CD4-positive, alpha-beta T cell treated with Interleukin-4 for 4 hours (primary cell): Measurements from ENCODE around the gene RAPGEF2.
"Not testable (repeated sequence)": the region's sequence is repeated elsewhere in the genome, so short reads cannot be mapped to it uniquely, and the experiment has no call there.

Experiments used
- DNase-seq: peaks from one replicate; pipeline ENCODE4 v3.0.0-alpha.2; 2020

Gene RAPGEF2

DNA sequence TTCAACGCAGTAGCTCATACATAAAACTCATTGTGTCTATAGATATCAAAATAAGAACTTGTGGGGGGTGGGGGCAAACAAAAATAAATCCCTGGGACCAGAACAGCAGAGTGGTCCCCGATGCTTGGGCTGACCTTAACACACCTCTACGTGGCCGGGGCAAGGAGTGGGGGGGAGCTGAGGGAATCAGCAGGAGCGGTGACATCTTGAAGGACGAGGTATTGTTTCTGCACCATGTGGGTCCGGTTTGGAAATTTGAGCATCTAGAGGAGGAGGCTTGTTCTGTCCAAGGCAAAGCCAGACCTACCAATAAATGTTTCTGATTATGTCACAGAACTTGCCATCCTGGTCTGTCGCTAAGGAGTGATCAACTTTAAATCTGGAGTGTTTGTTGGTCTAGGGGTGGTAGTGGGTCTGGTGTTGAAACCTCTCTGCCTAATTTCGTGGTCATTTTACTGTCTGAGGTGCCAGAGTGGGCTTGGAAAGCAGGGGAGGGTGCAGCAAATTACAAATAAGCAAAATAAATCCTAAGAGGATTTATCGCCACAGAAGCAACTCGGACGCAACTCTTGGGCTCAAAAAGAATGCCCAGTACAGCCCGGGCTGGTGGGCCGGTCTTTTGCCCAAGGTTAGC is 774 bp upstream of the RAPGEF2 start:
- no peak for DNase-seq

DNA sequence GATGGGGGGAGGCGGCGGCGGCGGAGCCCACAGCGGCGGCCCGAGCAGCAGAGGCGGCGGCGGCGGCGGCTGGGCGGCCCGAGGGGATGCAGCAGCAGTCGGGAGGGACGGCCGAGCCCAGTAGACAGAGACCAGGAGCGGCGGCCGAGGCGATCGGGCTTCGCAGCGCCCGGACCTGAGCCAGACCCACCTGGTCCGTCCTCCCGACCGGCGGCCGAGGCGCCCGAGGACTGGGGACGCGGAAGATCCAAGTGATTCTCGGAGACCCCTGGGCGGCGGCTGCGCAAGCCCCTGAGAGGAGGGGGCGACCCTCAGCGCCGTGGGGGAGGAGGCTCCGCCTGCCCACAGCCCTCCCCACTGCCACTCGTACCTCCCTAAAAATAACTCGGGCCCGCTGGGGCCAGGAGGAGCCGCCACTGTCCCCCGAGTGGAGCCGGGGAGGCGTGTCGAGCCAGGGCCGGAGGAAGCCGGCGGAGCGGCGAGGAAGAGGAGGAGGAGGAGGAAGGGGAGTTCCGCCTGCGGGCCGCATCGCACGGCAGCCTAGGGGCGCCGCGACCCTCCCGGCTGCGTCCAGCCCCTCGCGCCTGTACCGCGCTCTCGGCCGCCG is 608 bp downstream of the RAPGEF2 start:
- peak; percentile 13 for DNase-seq

DNA sequence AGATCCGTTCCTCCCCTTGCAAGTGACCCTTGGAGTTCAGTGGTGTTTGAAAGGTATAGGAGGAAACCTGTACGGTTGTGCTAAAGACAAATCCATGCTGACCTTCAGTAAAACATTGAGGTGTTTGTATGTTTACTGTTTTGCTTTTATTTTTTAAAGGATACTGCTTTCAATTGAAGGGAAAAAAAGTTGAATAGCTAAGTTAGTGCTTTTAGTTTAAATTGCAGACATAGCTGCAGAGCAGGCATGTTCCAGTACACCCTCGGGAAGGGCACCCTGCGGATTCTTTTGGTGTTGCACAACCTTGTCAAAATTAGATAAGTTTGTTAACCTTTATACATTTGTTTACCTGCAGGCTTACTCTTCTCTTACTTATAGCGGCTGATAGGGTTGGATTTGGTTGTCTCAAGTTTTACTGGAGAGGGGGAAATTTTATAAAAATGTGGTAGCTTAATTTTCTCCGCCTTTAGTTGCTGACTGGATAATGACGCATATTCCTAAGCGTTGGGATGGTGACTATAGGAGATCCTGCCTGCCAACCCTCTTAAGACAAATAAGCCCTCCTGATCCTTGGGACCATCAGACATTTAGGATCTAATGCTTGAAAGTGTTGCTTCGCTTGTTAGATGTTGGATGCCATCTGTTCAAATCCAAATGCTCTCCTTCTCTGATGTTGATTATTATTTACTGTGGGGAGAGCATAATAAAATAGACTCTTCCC is 2.0 kb downstream of the RAPGEF2 start:
- DNase-seq, result no peak

DNA sequence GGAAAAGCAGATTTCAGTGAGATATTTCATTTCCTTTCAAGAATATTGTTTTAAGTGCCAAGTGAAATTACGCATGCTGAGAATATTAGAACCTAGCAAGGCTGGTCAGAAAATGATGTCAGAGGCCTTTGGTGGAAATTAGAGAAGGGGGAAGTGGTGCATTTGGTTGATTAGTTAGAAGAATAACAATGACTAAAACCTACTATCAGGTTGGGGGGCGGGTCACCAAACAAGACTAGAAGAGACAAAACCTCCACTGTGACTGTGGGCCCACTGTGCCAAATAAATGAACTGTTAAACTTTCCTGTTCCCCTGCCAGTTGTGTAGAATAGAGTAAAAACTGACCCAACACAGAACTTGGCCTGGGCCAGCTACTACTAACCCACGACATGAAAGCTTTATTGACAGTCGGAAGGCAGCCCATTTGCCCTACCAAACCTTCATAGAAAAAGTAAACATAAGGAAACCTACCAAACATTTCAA is 2.9 kb downstream of the RAPGEF2 start:
- DNase-seq, result peak; percentile 20

DNA sequence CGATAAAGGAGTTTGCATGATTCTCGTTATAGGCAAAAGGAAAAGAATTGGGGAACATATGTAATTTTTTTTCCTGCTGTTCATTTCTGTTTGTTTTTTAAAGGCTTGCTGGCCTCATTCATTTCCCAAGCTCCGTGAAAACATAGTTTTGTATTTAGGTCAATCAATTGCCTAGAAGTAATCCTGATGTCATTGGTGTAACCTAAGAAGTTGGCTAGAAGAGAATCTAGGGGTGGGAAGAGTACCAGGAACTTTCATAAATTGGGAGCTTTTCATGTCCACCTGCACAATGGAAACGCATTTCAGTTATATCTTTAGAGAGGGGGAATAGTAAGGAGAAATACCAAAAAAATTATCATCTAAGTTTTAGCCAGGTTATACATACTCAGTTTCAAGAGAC is 3.8 kb downstream of the RAPGEF2 start:
- DNase-seq, result no peak

DNA sequence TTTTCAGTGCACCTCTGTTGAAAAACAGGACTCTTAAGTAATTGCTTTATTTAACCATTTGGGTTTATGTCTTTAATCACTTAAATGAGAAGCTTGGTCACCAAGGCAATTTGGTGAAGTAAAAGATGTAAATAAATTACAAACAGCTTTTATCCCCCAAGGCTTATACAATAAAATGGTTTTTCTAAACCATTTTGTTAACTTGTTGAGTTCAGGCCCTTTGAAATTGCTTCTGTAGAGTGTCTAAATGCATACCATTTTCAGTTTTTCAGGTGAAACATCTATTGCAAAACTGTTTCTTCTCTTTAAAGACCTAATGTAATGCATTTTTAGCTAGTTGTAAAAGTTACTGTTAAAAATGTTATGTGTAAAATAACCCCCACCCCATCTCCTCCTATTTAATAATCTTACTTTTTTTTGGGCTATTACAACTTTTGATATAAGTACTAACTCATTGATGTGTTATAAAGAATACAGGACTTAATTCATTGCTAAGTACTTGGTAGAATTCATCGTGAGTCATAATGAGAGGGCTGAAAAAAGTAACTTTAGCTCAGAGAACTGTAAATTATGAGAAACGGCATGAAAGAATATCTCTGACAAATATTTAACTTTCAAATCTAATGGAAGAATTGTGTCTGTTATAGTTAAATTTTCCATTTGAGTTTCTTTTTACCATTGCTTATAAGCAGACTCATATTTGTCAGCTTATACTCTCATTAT is 4.5 kb downstream of the RAPGEF2 start:
- no peak for DNase-seq

DNA sequence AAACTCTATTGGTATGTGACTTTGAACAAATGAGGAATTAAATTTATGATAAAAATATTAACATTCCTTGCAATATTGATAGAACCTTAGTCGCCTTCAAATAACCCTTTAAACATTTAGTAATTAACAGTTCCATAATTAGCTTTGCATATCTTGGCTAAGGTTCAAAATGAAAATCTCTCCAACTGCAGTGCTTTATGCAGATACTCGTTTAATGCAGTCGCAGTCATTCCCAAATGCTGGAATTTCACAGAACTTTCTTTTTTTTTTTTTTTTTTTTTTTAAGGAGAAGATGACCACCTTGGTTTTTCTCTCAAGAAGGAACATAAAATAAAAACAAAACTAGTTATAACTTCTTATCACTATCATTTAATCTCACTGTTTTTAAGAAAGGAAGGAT is 5.2 kb downstream of the RAPGEF2 start:
- DNase-seq, result no peak

DNA sequence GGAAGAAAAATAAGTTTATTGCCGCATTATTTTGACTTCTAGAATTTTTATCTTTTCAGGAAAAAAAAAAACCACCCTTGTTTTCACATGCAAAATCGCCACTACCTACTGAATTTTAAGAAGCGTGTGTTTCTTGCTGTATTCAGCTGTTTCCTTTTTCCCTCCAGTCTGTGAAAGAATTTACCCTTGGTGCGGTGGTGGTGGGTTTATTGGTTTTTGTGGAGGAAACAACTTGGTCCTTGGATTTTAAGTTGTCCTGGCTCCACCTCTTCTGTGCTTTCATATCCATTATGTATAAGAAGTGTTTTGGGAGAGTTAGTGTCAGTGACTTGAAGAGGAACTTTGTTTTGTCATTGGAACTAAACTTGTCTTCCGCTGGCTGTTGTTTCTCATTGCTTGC is 8.1 kb downstream of the RAPGEF2 start:
- no peak for DNase-seq

DNA sequence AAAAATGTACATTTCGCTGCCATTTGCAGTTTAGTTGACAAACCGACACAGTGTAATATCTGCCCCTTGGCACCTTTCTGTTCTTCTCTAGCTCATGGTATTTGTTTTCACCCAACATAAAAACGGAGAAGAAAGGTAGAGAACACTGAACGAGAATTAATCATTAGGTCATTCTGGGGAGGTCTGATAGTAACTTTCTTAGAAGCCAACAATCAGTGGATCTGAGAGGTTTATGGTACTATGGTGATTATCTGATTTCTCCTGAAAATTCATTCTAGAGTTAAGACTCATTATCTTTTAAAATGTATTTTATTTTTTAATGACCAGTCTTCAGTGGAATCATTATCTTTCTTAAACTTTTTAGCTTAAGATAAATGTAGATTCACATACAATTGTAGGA is 8.5 kb downstream of the RAPGEF2 start:
- DNase-seq, result no peak

DNA sequence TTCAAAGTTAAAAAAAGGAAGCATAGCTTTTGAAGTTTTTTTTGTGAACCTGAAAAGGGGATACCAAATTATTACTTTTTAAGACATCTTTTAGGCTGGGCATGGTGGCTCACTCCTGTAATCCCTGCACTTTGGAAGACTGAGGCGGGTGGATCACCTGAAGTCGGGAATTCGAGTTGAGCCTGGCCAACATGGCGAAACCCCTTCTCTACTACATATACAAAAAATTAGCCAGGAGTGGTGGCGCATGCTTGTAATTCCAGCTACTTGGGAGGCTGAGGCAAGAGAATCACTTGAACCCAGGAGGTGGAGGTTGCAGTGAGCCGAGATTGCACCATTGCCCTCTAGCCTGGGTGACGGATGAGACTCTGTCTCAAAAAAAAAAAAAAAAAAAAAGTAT is 10.5 kb downstream of the RAPGEF2 start:
- DNase-seq, result not testable (repeated sequence)

DNA sequence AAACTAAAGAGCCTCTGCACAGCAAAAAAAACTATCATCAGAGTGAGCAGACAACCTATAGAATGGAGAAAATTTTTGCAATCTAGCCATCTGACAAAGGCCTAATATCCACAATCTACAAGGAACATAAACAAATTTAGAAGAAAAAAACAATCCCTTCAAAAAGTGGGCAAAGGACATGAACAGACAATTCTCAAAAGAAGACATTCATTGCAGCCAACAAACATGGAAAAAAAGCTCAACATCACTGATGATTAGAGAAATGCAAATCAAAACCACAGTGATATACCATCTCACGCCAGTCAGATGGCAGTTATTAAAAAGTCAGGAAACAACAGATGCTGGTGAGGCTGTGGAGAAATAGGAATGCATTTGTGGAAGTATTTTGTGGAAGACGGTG is 13.2 kb downstream of the RAPGEF2 start:
- DNase-seq, result not testable (repeated sequence)

DNA sequence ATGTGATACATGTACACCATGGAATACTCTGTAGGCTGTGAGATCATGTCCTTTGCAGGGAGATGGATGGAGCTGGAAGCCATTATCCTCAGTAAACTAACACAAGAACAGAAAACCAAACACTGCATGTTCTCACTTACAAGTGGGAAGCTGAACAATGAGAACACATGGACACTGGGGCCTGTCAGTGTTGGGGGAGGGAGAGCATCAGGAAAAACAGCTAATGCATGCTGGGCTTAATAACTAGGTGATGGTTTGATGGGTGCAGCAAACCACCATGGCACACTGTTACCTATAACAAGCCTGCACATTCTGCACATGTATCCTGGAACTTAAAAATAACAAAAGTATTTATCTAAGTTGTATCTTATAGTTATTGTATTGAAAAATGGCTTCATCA is 13.8 kb downstream of the RAPGEF2 start:
- not testable (repeated sequence) for DNase-seq

DNA sequence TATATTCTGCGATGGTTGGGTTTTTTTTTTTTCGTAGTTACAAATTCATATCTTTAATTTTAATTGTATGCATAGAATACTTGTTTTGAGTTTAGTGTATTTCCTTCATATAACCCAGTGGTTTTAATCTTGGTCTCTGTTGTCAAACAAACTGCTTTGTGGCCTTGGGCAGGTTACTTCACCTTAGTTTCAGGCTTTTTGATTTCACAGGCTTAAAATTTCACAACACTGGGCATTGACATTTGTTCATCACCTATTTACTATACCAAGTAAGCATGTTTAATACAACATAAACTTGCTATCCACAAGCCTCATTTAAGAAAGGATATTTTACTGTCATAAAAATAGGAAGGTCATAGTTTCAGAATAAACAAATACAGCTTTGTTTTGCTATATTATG is 14.7 kb downstream of the RAPGEF2 start:
- no peak for DNase-seq

DNA sequence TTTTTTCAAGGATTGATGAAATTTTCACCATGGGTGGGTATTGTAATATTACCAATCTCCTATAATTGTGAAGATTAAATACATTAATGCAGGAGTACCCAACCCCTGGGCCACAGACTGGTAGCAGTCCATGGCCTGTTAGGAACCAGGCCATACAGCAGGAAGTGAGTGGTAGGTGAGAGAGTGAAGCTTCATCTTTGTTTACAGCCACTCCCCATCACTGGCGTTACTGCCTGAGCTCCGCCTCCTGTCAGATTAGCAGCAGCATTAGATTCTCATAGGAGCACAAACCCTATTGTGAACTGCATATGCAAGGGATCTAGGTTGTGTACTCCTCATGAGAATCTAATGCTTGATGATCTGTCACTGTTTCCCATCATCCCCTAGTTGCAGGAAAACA is 15.1 kb downstream of the RAPGEF2 start:
- DNase-seq, result peak; percentile 17

DNA sequence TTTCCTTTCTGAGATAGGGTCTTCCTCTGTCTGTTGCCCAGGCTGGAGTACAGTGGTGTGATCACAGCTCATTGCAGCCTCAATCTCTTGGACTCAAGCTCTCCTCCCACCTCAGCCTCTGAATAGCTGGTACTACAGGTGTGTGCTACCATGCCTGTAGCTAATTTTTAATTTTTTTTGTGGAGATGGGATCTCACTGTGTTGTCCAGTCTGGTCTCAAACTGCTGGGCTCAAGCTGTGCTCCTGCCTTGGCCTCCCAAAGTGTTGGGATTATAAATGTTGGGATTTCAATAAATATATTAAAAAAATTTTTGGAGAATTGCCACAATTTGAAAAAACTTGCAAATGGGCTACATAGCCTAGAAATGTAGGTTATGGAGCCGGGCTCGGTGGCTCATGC is 18.5 kb downstream of the RAPGEF2 start:
- no peak for DNase-seq

DNA sequence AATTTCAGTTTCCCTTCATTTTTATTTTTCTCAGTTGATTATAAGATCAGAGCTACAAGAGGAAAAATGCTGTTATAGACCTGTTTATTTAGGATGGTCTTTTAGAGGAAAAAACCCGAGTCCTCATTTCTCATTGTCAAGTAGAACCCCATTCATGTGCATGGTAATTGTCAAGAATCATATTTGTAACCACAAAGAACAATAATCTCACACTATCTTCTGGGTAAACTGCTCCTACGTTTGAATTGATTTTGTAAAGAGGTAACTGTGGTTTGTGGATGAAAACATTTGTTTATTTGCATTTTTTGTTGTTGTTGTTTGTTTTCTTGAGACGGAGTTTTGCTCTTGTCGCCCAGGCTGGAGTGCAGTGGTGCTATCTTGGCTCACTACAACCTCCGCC is 23.8 kb downstream of the RAPGEF2 start:
- DNase-seq, result no peak

DNA sequence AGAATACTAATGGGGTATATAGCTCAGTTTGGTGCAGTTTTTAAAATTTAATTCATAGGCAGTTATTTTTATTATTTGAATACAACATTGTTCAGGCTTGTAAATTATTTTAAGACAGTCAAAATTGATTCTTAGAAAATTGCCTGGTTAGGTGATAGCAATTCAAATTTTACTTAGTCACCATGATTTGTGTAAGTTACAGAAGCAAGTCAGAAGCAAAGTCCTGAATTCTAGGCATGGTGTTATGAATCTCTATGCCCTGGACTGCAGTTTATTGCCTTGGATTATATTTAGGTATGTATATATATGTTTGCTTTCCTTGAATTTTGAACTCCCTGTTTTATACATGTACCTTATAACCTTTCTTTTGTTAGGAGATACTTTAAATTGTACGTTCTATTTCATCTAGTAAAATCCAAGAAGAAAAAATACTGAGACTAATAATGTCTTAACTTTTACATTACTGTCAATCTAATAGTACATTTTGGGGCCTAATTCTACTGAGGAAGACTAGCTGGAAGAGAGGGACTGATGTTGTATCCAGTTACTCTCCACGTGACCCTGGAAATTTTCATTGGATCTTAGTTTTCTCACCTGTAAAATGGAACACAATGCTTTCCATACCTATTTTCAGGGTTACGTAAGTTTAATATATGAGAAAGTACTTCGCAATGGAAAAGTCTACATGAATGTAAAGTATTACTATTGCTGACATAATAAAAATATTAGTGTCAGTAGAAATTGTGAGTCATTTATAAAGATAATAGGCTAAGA is 25.1 kb downstream of the RAPGEF2 start:
- DNase-seq, result no peak

DNA sequence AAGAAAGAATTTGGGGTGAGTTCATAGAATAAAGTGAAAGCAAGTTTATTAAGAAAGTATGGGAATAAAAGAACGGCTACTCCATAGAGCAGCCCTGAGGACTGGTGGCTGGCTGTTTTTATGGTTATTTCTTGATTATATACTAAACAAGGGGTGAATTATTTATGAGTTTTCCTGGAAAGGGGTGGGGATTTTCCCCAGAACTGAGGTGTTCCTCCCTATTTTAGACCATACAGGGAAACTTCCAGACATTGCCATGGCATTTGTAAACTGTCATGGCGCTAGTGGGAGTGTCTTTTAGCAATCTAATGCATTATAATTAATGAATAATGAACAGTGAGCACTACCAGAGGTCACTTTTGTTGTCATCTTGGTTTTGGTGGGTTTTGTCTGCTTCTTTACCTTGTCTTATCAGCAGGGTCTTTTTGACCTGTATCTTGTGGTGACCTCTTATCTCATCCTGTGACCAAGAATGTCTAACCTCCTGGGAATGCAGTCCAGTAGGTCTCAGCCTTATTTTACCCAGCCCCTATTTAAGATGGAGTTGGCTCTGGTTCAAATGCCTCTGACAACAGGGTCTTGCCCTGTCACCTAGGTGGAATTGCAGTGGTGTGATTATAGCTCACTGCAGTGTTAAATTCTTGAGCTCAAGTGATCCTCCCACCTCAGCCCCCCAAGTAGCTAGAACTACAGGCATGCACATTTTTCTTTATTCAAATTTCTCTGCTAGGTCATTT is 27.1 kb downstream of the RAPGEF2 start:
- DNase-seq, result no peak

DNA sequence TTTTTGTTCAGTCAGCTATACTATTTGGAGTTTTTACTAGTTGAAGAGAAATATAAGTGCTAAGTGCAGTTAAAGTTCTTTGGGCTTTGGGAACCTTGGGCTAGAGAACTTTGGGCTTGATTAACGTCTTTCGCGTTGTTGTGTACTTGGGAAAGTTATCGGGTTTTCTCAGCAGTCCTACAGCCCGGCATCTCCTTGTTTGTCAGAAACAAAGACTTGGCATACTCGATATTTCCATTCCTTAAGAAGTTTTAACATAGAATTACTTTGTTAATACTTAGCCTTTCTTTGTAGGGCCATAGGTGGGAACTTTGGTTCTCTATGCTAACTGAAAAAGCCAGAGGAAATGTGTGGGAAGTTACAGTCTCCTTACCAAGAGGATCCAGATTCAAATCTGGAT is 28.7 kb downstream of the RAPGEF2 start:
- no peak for DNase-seq

DNA sequence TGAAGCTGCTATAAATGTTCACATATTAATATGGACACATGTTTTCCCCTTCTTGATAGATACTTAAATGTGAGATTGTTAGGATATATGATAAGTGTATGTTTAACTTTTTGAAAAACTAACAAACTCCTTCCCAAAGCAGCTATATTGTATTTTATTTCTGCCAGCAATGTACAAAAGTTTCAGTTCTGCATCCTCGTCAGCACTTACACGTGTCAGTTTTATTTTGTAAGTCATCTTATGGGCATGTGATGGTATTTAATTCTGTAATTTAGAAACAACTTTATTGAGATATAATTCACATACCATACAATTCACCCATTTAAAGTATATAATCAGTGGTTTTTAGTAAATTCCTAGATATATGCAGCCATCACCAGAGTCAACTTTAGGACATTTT is 31.6 kb downstream of the RAPGEF2 start:
- DNase-seq, result no peak

DNA sequence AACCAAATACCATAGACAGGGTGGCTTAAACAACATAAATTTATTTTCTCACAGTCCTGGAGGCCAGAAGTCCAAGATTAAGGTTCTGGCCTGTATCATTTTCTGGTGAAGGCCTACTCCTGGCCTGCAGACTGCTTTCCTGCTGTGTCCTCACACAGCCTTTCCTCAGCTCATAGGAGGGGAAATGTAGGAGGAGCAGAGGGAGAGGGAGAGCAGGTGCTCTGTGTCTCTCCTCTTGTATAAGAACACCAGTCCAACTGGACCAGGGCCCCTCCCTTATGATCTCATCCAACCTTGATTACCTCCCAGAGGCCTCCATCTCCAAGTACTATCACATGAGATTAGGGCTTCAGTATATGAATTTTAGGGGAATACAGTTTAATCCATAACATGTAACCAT is 34.3 kb downstream of the RAPGEF2 start:
- DNase-seq, result no peak

DNA sequence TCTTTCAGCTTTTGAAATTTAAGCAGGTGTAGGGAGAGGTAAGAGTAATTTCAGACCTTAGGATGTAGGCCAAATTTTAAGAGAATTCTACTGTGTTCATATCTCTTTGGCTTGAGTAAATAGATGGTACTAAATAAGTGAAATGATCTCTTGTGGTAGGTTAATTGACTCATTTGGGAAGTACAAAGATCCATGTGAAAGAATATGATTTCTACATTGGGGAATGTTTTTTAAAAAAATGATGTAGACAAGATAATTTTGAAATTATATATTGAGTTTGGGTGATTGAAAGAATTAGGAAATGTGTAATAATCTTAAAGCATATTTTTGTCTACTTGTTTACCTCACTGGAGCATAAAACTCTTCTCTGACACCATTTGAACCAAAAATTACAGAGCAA is 35.6 kb downstream of the RAPGEF2 start:
- DNase-seq, result no peak
